Neuronal stem cell (in vitro differentiated cells): ENCODE results near the gene FAF1.

Experiments used
- DNase-seq: peaks from one replicate; pipeline ENCODE4 v3.0.0-alpha.2; 2013; ENCODE audit warnings: low spot score
- H2AFZ ChIP-seq: one replicate; pipeline ENCODE4 v1.6.1; 2013; ENCODE audit warnings: mild to moderate bottlenecking, low read length, inconsistent platforms
- H2AK5ac ChIP-seq: 2 replicates; pipeline ENCODE4 v1.6.1; 2013; ENCODE audit warnings: low read depth, mild to moderate bottlenecking, inconsistent platforms, low read length, moderate library complexity, mixed read lengths
- H2BK120ac ChIP-seq: 2 replicates; pipeline ENCODE4 v1.6.1; 2013; ENCODE audit warnings: low read depth, mild to moderate bottlenecking, inconsistent platforms, low read length, moderate library complexity, mixed read lengths
- H2BK12ac ChIP-seq: one replicate; pipeline ENCODE4 v1.6.1; 2013; ENCODE audit warnings: low read length, inconsistent platforms
- H2BK15ac ChIP-seq: 2 replicates; pipeline ENCODE4 v1.6.1; 2013; ENCODE audit warnings: mild to moderate bottlenecking, low read length, inconsistent platforms, mixed read lengths
- H2BK5ac ChIP-seq: one replicate; pipeline ENCODE4 v1.6.1; 2013; ENCODE audit warnings: inconsistent platforms, mild to moderate bottlenecking, low read length, moderate library complexity
- H3K14ac ChIP-seq: one replicate; pipeline ENCODE4 v1.6.1; 2013; ENCODE audit warnings: low read length, inconsistent platforms
- H3K18ac ChIP-seq: 2 replicates; pipeline ENCODE4 v1.6.1; 2013; ENCODE audit warnings: low read length, inconsistent platforms
- H3K23ac ChIP-seq: 2 replicates; pipeline ENCODE4 v1.6.1; 2013; ENCODE audit warnings: low read depth, mild to moderate bottlenecking, mixed read lengths, low read length, inconsistent platforms; ENCODE audit not compliant: poor library complexity
- H3K27ac ChIP-seq: replicated peaks from 3 replicates; pipeline ENCODE4 v1.5.1; 2013; ENCODE audit warnings: low read length, inconsistent platforms
- H3K27me3 ChIP-seq, 3 experiments: 2 replicates each; pipeline ENCODE4 v1.6.1; 2013; ENCODE audit warnings: low read length in 3 of 3, mild to moderate bottlenecking in 2 of 3, inconsistent platforms in 1 of 3, low read depth in 1 of 3, mixed read lengths in 1 of 3, moderate library complexity in 1 of 3; ENCODE audit not compliant: control insufficient read depth in 3 of 3, insufficient read depth in 3 of 3
- H3K36me3 ChIP-seq, 2 donors: replicated peaks in 1 of 2; 2 replicates each; pipeline ENCODE4 v1.6.1; 2013; ENCODE audit warnings: low read length in 2 of 2; ENCODE audit not compliant: control insufficient read depth in 2 of 2, insufficient read depth in 2 of 2
- H3K4ac ChIP-seq: 2 replicates; pipeline ENCODE4 v1.6.1; 2013; ENCODE audit warnings: inconsistent platforms, mild to moderate bottlenecking, low read length, moderate library complexity
- H3K4me1 ChIP-seq, 2 donors: 1 replicate in 1 of 2; 2 replicates in 1 of 2; pipeline ENCODE4 v1.6.1; 2013; ENCODE audit warnings: low read length in 2 of 2, low read depth in 1 of 2; ENCODE audit not compliant: control insufficient read depth in 2 of 2, insufficient read depth in 1 of 2
- H3K4me2 ChIP-seq: one replicate; pipeline ENCODE4 v1.6.1; 2013; ENCODE audit warnings: mild to moderate bottlenecking, low read length, inconsistent platforms; ENCODE audit not compliant: insufficient read depth, poor library complexity, severe bottlenecking
- H3K4me3 ChIP-seq, 2 donors: 2 replicates each; pipeline ENCODE4 v1.5.1; 2013; ENCODE audit warnings: low read length in 2 of 2, mild to moderate bottlenecking in 2 of 2, inconsistent platforms in 1 of 2, moderate library complexity in 1 of 2
- H3K79me1 ChIP-seq: one replicate; pipeline ENCODE4 v1.6.1; 2013; ENCODE audit warnings: low read depth, mild to moderate bottlenecking, inconsistent platforms, low read length, moderate library complexity
- H3K9ac ChIP-seq: one replicate; pipeline ENCODE4 v1.6.1; 2013; ENCODE audit warnings: mild to moderate bottlenecking, low read depth, low read length, inconsistent platforms; ENCODE audit not compliant: poor library complexity
- H3K9me3 ChIP-seq, 2 donors: replicated peaks in 1 of 2; 2 replicates each; pipeline versions ENCODE3 to v1.6.1; 2013; ENCODE audit warnings: low read length in 2 of 2, mild to moderate bottlenecking in 2 of 2, inconsistent platforms in 1 of 2, low read depth in 1 of 2, mixed read lengths in 1 of 2, moderate library complexity in 1 of 2; ENCODE audit not compliant: control insufficient read depth in 2 of 2, insufficient read depth in 1 of 2
- H4K8ac ChIP-seq: one replicate; pipeline ENCODE4 v1.6.1; 2013; ENCODE audit warnings: low read depth, mild to moderate bottlenecking, inconsistent platforms, low read length, moderate library complexity
- H4K91ac ChIP-seq: one replicate; pipeline ENCODE4 v1.6.1; 2013; ENCODE audit warnings: low read length, low read depth, mild to moderate bottlenecking, inconsistent platforms; ENCODE audit not compliant: poor library complexity
- WGBS, 2 donors: extraction: QIAGEN DNeasy Blood & Tissue Kit; methylation state at CpG; one replicate each; pipeline ENCODE4 v1.1.7; 2013; ENCODE audit warnings: missing lambda C conversion rate in 2 of 2, mixed read lengths in 1 of 2; ENCODE audit not compliant: insufficient read length in 2 of 2, insufficient replicate concordance in 1 of 2; ENCODE audit errors: extremely low coverage in 2 of 2; 5-methylcytosine and 5-hydroxymethylcytosine counted together

Gene FAF1

GRCh38 chr1:50438945-50439344, 521.1 kb downstream of the FAF1 start:
- Histone ChIP-seq H3K4me1 (no peaks in the 10 kb centered on the region), H2BK15ac (no peak overlapping the region), H3K9ac (no peak overlapping the region), H3K4me2 (no peak overlapping the region), H3K14ac (no peak overlapping the region), H2AK5ac (no peak overlapping the region), H3K4me3 (no peak overlapping the region), H3K9me3 (no peaks in the 10 kb centered on the region), H2AFZ (no peak overlapping the region), H3K23ac (no peak overlapping the region), H3K27me3 (no peaks in the 10 kb centered on the region), H2BK5ac (no peak overlapping the region), H2BK12ac (no peak overlapping the region), H3K4ac (no peak overlapping the region), H3K79me1 (no peaks in the 10 kb centered on the region), H2BK120ac (no peak overlapping the region), H3K27ac (no peak overlapping the region), H4K8ac (no peak overlapping the region), H3K18ac (no peak overlapping the region), H4K91ac (no peak overlapping the region), H3K36me3 (peaks cover 0 to 29% of the 10 kb centered on the region in 2 donors)
- no peak for DNase-seq

GRCh38 chr1:50436489-50436888, 523.6 kb downstream of the FAF1 start:
- peaks cover 0 to 13% (median 12%) of the 10 kb centered on the region in 3 experiments for H3K27me3 ChIP-seq
- H3K4me1 ChIP-seq = no peaks in the 10 kb centered on the region
- H4K8ac ChIP-seq = no peak overlapping the region
- H3K36me3 ChIP-seq = peaks cover 0 to 29% of the 10 kb centered on the region in 2 donors
- no peak overlapping the region for H3K14ac ChIP-seq
- no peak overlapping the region for H2BK12ac ChIP-seq
- H3K4ac ChIP-seq = no peak overlapping the region
- H2AFZ ChIP-seq = no peak overlapping the region
- H3K9ac ChIP-seq = no peak overlapping the region
- H2BK120ac ChIP-seq = no peak overlapping the region
- DNase-seq = no peak
- no peak overlapping the region for H3K4me2 ChIP-seq
- no CpG with 5 or more reads among the region's 6 CpGs for WGBS, 2 donors
- no peaks in the 10 kb centered on the region for H3K9me3 ChIP-seq
- H2BK15ac ChIP-seq = no peak overlapping the region
- no peaks in the 10 kb centered on the region for H3K79me1 ChIP-seq
- H3K23ac ChIP-seq = no peak overlapping the region
- no peak overlapping the region for H3K4me3 ChIP-seq
- no peak overlapping the region for H3K27ac ChIP-seq
- H2BK5ac ChIP-seq = no peak overlapping the region
- no peak overlapping the region for H4K91ac ChIP-seq
- no peak overlapping the region for H3K18ac ChIP-seq
- H2AK5ac ChIP-seq = no peak overlapping the region

GRCh38 chr1:50430010-50430405, 530.1 kb downstream of the FAF1 start:
- Histone ChIP-seq H2AK5ac (no peak overlapping the region), H2BK120ac (no peak overlapping the region), H2AFZ (no peak overlapping the region), H2BK15ac (no peak overlapping the region), H2BK12ac (no peak overlapping the region), H3K9me3 (peaks cover 0 to 6% of the 10 kb centered on the region in 2 donors), H3K23ac (no peak overlapping the region), H2BK5ac (no peak overlapping the region), H4K91ac (no peak overlapping the region), H3K14ac (no peak overlapping the region), H3K9ac (no peak overlapping the region), H3K18ac (no peak overlapping the region), H3K4me3 (peak overlapping the region in 1 of 2 donors; percentile 1), H3K27ac (no peak overlapping the region), H4K8ac (no peak overlapping the region), H3K4me1 (peaks cover 4 to 5% of the 10 kb centered on the region in 2 donors), H3K36me3 (no peaks in the 10 kb centered on the region), H3K79me1 (no peaks in the 10 kb centered on the region), H3K4ac (no peak overlapping the region), H3K27me3 (peaks cover 41 to 78% (median 67%) of the 10 kb centered on the region in 3 experiments), H3K4me2 (no peak overlapping the region)
- no peak for DNase-seq
- WGBS, 2 donors = no CpG with 5 or more reads among the region's 5 CpGs

GRCh38 chr1:50427818-50428779, 532.0 kb downstream of the FAF1 start:
- DNase-seq = peak; percentile 59
- Histone ChIP-seq H3K9ac (no peak overlapping the region), H3K79me1 (no peaks in the 10 kb centered on the region), H2BK120ac (no peak overlapping the region), H2BK5ac (no peak overlapping the region), H3K36me3 (no peaks in the 10 kb centered on the region), H4K8ac (no peak overlapping the region), H3K4ac (no peak overlapping the region), H3K14ac (no peak overlapping the region), H3K27ac (no peak overlapping the region), H3K9me3 (peaks cover 0 to 6% of the 10 kb centered on the region in 2 donors), H2AK5ac (no peak overlapping the region), H3K4me2 (peak overlapping the region; percentile 61), H2AFZ (peak overlapping the region; percentile 75), H2BK15ac (no peak overlapping the region), H3K4me3 (no peak overlapping the region), H3K4me1 (peaks cover 4 to 5% of the 10 kb centered on the region in 2 donors), H4K91ac (no peak overlapping the region), H2BK12ac (no peak overlapping the region), H3K18ac (peak overlapping the region; percentile 40), H3K27me3 (peaks cover 47 to 97% (median 84%) of the 10 kb centered on the region in 3 experiments), H3K23ac (no peak overlapping the region)
- no CpG with 5 or more reads among the region's 35 CpGs for WGBS, 2 donors
